ENCODE data around the gene GMIP. TPM values are rescaled to one million over a fixed set of nuclear protein-coding genes. Genes with fewer than 3 reads are reported as not detected.

GMIP gene
- polyA plus RNA-seq, 1 of the 3 experiments (the other 2 are of a cell fraction): 6.3 TPM

DNA sequence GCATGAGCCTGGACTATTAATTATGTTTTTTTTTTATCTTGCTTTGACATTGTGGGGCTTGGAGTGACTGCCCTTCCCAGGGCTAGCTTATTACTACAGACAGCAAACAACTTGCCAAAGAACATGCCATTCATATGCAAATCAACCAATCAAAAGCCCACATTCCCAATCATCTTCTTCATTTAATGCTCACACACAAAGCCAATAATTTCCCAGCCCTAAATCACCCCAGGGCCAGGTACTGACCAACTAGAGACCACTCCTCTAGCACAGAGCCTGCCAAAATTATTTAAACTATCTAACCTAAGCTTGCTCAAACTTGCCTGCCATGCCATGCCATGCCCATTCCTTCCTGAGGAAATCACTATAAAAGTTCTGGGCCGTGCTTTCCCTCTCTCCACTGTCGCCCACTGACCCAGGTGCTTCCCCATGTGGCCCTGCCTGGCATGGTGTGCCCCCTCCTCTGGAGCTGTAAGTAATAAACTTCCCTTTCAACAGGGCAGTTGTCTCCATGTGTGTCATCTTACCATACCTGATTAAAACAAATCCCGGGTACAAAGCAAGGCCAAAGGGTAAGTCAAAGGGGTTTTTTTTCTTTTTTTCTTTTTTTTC is 40.6 kb downstream of the GMIP start:
- TF ChIP-seq YY1 (IDR thresholded peaks at IDR 0.05; ENCODE audit: low read depth) (no peak), FOXM1 (IDR thresholded peaks at IDR 0.05; ENCODE audit: low read depth) (no peak), SIN3A (IDR thresholded peaks at IDR 0.05; ENCODE audit: borderline replicate concordance, low read depth, low read length) (no peak), ELF1 (IDR thresholded peaks at IDR 0.05) (no peak), TAF1 (IDR thresholded peaks at IDR 0.05; ENCODE audit: borderline replicate concordance, low read depth, low read length) (no peak), GATA2 (CRISPR knock-in tag; IDR thresholded peaks at IDR 0.05) (no peak), FOSL2 (IDR thresholded peaks at IDR 0.05; ENCODE audit: borderline replicate concordance, low read depth) (no peak), TEAD4 (IDR thresholded peaks at IDR 0.05; ENCODE audit: borderline replicate concordance, insufficient read depth) (no peak), FOXJ3 (CRISPR knock-in tag; IDR thresholded peaks at IDR 0.05) (no peak), MEF2A (IDR thresholded peaks at IDR 0.05; ENCODE audit: borderline replicate concordance, low read depth) (no peak), NFIC (IDR thresholded peaks at IDR 0.05; ENCODE audit: borderline replicate concordance) (no peak)
- TF ChIP-seq, protein P1, sequence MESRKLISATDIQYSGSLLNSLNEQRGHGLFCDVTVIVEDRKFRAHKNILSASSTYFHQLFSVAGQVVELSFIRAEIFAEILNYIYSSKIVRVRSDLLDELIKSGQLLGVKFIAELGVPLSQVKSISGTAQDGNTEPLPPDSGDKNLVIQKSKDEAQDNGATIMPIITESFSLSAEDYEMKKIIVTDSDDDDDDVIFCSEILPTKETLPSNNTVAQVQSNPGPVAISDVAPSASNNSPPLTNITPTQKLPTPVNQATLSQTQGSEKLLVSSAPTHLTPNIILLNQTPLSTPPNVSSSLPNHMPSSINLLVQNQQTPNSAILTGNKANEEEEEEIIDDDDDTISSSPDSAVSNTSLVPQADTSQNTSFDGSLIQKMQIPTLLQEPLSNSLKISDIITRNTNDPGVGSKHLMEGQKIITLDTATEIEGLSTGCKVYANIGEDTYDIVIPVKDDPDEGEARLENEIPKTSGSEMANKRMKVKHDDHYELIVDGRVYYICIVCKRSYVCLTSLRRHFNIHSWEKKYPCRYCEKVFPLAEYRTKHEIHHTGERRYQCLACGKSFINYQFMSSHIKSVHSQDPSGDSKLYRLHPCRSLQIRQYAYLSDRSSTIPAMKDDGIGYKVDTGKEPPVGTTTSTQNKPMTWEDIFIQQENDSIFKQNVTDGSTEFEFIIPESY (IDR thresholded peaks at IDR 0.05; ENCODE audit: borderline replicate concordance, low read depth): no peak
- TF ChIP-seq, protein P2, sequence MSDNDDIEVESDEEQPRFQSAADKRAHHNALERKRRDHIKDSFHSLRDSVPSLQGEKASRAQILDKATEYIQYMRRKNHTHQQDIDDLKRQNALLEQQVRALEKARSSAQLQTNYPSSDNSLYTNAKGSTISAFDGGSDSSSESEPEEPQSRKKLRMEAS (IDR thresholded peaks at IDR 0.05; ENCODE audit: low read depth): no peak
- TF ChIP-seq, protein P3, sequence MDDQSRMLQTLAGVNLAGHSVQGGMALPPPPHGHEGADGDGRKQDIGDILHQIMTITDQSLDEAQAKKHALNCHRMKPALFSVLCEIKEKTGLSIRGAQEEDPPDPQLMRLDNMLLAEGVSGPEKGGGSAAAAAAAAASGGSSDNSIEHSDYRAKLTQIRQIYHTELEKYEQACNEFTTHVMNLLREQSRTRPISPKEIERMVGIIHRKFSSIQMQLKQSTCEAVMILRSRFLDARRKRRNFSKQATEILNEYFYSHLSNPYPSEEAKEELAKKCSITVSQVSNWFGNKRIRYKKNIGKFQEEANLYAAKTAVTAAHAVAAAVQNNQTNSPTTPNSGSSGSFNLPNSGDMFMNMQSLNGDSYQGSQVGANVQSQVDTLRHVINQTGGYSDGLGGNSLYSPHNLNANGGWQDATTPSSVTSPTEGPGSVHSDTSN (IDR thresholded peaks at IDR 0.05): no peak
- TF ChIP-seq, protein P4, sequence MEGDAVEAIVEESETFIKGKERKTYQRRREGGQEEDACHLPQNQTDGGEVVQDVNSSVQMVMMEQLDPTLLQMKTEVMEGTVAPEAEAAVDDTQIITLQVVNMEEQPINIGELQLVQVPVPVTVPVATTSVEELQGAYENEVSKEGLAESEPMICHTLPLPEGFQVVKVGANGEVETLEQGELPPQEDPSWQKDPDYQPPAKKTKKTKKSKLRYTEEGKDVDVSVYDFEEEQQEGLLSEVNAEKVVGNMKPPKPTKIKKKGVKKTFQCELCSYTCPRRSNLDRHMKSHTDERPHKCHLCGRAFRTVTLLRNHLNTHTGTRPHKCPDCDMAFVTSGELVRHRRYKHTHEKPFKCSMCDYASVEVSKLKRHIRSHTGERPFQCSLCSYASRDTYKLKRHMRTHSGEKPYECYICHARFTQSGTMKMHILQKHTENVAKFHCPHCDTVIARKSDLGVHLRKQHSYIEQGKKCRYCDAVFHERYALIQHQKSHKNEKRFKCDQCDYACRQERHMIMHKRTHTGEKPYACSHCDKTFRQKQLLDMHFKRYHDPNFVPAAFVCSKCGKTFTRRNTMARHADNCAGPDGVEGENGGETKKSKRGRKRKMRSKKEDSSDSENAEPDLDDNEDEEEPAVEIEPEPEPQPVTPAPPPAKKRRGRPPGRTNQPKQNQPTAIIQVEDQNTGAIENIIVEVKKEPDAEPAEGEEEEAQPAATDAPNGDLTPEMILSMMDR (IDR thresholded peaks at IDR 0.05): no peak
- TF ChIP-seq, protein P5, sequence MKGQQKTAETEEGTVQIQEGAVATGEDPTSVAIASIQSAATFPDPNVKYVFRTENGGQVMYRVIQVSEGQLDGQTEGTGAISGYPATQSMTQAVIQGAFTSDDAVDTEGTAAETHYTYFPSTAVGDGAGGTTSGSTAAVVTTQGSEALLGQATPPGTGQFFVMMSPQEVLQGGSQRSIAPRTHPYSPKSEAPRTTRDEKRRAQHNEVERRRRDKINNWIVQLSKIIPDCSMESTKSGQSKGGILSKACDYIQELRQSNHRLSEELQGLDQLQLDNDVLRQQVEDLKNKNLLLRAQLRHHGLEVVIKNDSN (IDR thresholded peaks at IDR 0.05; ENCODE audit: borderline replicate concordance, low read depth): no peak
- no peak overlapping the region for H3K4me3 ChIP-seq (ENCODE audit: low read depth in 2 of 2, low read length in 1 of 2)
- no peak overlapping the region for H3K27ac ChIP-seq (ENCODE audit: low read depth in 2 of 2, low read length in 1 of 2)
- H2AFZ ChIP-seq (ENCODE audit: low read depth): no peak overlapping the region
- no peaks in the 10 kb centered on the region for H3K9me2 ChIP-seq
- H3K9ac ChIP-seq: no peak overlapping the region
- no peaks in the 10 kb centered on the region for H3K36me3 ChIP-seq (replicated peaks in 1 of 2; ENCODE audit: control insufficient read depth in 1 of 2, insufficient read depth in 2 of 2, low read length in 1 of 2)
- 89% methylated on average over 3 of the region's 3 CpGs for WGBS (ENCODE audit: low lambda C conversion rate)
- no peaks in the 10 kb centered on the region for H4K20me1 ChIP-seq (ENCODE audit: insufficient read depth)
- ChIA-PET CTCF (interaction anchor here (0.8 to 1.0 kb wide), 2 partner anchors 49 to 50 kb away, joined by 3 read pairs; no protein-coding TSS in a partner anchor), POLR2A (no interaction called here)
- no peak overlapping the region for H3K4me2 ChIP-seq
- no peaks in the 10 kb centered on the region for H3K27me3 ChIP-seq (ENCODE audit: insufficient read depth)
- no peaks in the 10 kb centered on the region for H3K4me1 ChIP-seq (ENCODE audit: control insufficient read depth in 1 of 2, insufficient read depth in 2 of 2, low read depth in 1 of 2, low read length in 1 of 2)
- DNase-seq: no peak
- H3K9me3 ChIP-seq: no peaks in the 10 kb centered on the region
- H3K79me2 ChIP-seq (ENCODE audit: insufficient read depth): peaks cover 4% of the 10 kb centered on the region; the same call in 1 of the 2 replicates
- H3F3A ChIP-seq (replicated peaks; ENCODE audit: insufficient read depth): peaks cover 4% of the 10 kb centered on the region

Measured in SK-N-SH (cell line).